NB4 (cell line): ENCODE results near the gene MAGEB3.
A peak's percentile ranks its signal among the peaks of the same experiment; 100 is the strongest.

Experiments used
- DNase-seq: peaks from one replicate; pipeline ENCODE4 v3.0.0; 2010; ENCODE audit warnings: low read depth
- H3K4me3 ChIP-seq: one replicate; pipeline ENCODE4 v1.5.1; 2011; ENCODE audit warnings: mild to moderate bottlenecking, low read depth, low read length, moderate library complexity
- MYC ChIP-seq: IDR thresholded peaks from 2 replicates; pipeline ENCODE4 v1.6.1; 2011; ENCODE audit warnings: low read depth, low read length
- POLR2A ChIP-seq: IDR thresholded peaks from 2 replicates; pipeline ENCODE4 v1.6.1; 2011; ENCODE audit warnings: mild to moderate bottlenecking; ENCODE audit not compliant: insufficient read length; ENCODE audit errors: extremely low read depth
- TF ChIP-seq, protein P1 (sequence below): IDR thresholded peaks from 2 replicates; pipeline ENCODE4 v1.6.1; 2011; ENCODE audit warnings: low read depth, low read length
- TF ChIP-seq, protein P2 (sequence below): IDR thresholded peaks from one replicate; pipeline ENCODE4 v1.5.1; 2012; ENCODE audit warnings: low read depth, low read length

Gene MAGEB3

DNA sequence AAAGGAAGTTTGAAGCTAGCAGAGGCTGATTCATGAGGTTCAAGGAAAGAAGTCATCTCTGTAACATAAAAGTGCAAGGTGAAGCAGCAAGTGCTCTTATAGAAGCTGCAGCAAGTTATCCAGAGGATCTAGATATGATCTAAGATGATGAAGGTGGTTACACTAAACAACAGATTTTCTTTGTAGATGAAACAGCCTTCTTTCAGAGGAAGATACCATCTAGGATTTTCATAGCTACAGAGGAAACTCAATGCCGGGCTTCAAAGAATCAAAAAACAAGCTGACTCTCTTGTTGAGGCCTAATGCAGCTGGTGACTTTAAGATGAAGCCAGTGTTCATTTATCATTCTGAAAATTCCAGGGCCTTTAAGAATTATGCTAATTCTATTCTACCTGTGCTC lies 50.0 kb downstream of the MAGEB3 start:
- DNase-seq = no peak
- no peak overlapping the region for H3K4me3 ChIP-seq
- TF ChIP-seq, protein P1, sequence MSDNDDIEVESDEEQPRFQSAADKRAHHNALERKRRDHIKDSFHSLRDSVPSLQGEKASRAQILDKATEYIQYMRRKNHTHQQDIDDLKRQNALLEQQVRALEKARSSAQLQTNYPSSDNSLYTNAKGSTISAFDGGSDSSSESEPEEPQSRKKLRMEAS = no peak
- TF ChIP-seq POLR2A = no peak
- TF ChIP-seq, protein P2, sequence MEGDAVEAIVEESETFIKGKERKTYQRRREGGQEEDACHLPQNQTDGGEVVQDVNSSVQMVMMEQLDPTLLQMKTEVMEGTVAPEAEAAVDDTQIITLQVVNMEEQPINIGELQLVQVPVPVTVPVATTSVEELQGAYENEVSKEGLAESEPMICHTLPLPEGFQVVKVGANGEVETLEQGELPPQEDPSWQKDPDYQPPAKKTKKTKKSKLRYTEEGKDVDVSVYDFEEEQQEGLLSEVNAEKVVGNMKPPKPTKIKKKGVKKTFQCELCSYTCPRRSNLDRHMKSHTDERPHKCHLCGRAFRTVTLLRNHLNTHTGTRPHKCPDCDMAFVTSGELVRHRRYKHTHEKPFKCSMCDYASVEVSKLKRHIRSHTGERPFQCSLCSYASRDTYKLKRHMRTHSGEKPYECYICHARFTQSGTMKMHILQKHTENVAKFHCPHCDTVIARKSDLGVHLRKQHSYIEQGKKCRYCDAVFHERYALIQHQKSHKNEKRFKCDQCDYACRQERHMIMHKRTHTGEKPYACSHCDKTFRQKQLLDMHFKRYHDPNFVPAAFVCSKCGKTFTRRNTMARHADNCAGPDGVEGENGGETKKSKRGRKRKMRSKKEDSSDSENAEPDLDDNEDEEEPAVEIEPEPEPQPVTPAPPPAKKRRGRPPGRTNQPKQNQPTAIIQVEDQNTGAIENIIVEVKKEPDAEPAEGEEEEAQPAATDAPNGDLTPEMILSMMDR = no peak
- no peak for TF ChIP-seq MYC

DNA sequence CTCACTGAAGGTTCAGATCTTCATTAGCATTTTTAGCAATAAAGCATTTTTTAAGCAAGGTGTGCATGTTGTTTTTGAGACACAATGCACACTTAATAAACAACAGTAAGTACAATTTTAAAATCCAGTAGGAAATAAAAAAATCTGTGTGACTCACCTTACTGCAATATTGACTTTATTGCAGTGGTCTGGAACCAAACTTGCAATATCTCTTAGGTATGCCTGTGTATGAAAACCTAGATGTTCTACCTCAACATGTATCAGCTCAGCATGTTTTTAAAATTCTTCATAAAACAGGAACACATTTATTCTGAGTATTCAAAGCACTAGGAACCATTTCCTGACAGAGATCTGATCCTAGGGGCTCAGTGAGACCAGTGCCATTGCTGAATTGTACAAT lies 52.1 kb downstream of the MAGEB3 start:
- DNase-seq = no peak
- H3K4me3 ChIP-seq = no peak overlapping the region
- TF ChIP-seq POLR2A (no peak), MYC (no peak)
- TF ChIP-seq, protein P2 = no peak
- TF ChIP-seq, protein P1 = no peak

GRCh38 chrX:30283456-30284200 lies 53.2 kb downstream of the MAGEB3 start:
- DNase-seq = peak; percentile 69
- TF ChIP-seq MYC (no peak), POLR2A (no peak)
- TF ChIP-seq, protein P1 = no peak
- TF ChIP-seq, protein P2 = no peak
- no peak overlapping the region for H3K4me3 ChIP-seq
